GM23338 (cell line): ENCODE data around the gene CFAP92. TPM values are rescaled to one million over a fixed set of nuclear protein-coding genes. Genes with fewer than 3 reads are reported as not detected.

Source experiments
- ATAC-seq: fragments of 200-7000 bp; cut with Tn5 transposase; 3 replicates; pipeline ENCODE4 v1.9.1; 2020
- DNase-seq: peaks from one replicate; pipeline ENCODE4 v3.0.0-alpha.2; 2015; ENCODE audit warnings: low spot score
- H2AFZ ChIP-seq: fragments of 200-600 bp; sonication (generic); 2 replicates; pipeline ENCODE4 v1.8.0; 2016; ENCODE audit warnings: antibody characterized with exemption, mild to moderate bottlenecking, moderate library complexity
- H3F3A ChIP-seq: fragments of 200-600 bp; sonication (generic); replicated peaks from 2 replicates; pipeline ENCODE4 v1.8.0; 2017; ENCODE audit warnings: antibody characterized with exemption, mixed run types, low read depth
- H3K27ac ChIP-seq: fragments of 200-600 bp; sonication (generic); 2 replicates; pipeline ENCODE4 v1.6.1; 2016; ENCODE audit warnings: low read depth
- H3K27me3 ChIP-seq: fragments of 200-600 bp; sonication (generic); 2 replicates; pipeline ENCODE4 v1.8.0; 2016; ENCODE audit warnings: mild to moderate bottlenecking, mixed run types, moderate library complexity; ENCODE audit not compliant: insufficient read depth
- H3K36me3 ChIP-seq: fragments of 200-600 bp; sonication (generic); 2 replicates; pipeline ENCODE4 v1.8.0; 2016; ENCODE audit warnings: mild to moderate bottlenecking; ENCODE audit not compliant: insufficient read depth
- H3K4me1 ChIP-seq: fragments of 200-600 bp; sonication (generic); 2 replicates; pipeline ENCODE4 v1.8.0; 2016; ENCODE audit warnings: mild to moderate bottlenecking, moderate library complexity; ENCODE audit not compliant: insufficient read depth
- H3K4me2 ChIP-seq: fragments of 200-600 bp; sonication (generic); 2 replicates; pipeline ENCODE4 v1.7.1; 2017; ENCODE audit warnings: mixed run types
- H3K4me3 ChIP-seq: fragments of 200-600 bp; sonication (generic); 2 replicates; pipeline ENCODE4 v1.6.1; 2016; ENCODE audit warnings: mixed run types
- H3K79me2 ChIP-seq: fragments of 200-600 bp; sonication (generic); replicated peaks from 2 replicates; pipeline ENCODE4 v1.8.0; 2017; ENCODE audit warnings: mild to moderate bottlenecking; ENCODE audit not compliant: insufficient read depth
- H3K9me2 ChIP-seq: fragments of 200-600 bp; sonication (generic); 2 replicates; pipeline ENCODE4 v1.8.0; 2017; ENCODE audit not compliant: insufficient read depth
- H4K20me1 ChIP-seq: fragments of 200-600 bp; sonication (generic); replicated peaks from 2 replicates; pipeline ENCODE4 v1.8.0; 2017; ENCODE audit warnings: mild to moderate bottlenecking; ENCODE audit not compliant: insufficient read depth
- H3K27ac Mint-ChIP-seq: 2 replicates; pipeline ENCODE4 v1.8.0; 2020; ENCODE audit warnings: inconsistent platforms, mild to moderate bottlenecking, moderate library complexity, mixed read lengths
- H3K27me3 Mint-ChIP-seq: 3 replicates; pipeline ENCODE4 v1.8.0; 2022; ENCODE audit warnings: low read depth, mild to moderate bottlenecking, moderate library complexity, mixed read lengths, inconsistent platforms; ENCODE audit not compliant: insufficient read depth, poor library complexity
- H3K36me3 Mint-ChIP-seq: 3 replicates; pipeline ENCODE4 v1.8.0; 2021; ENCODE audit warnings: low read depth, mild to moderate bottlenecking, inconsistent platforms, moderate library complexity, mixed read lengths
- H3K4me1 Mint-ChIP-seq: 3 replicates; pipeline ENCODE4 v1.8.0; 2020; ENCODE audit warnings: mild to moderate bottlenecking, inconsistent platforms, mixed read lengths
- H3K4me3 Mint-ChIP-seq: 3 replicates; pipeline ENCODE4 v1.8.0; 2021; ENCODE audit warnings: moderate library complexity, mild to moderate bottlenecking, inconsistent platforms, mixed read lengths
- H3K9me3 Mint-ChIP-seq: 3 replicates; pipeline ENCODE4 v1.8.0; 2020; ENCODE audit warnings: moderate library complexity, mild to moderate bottlenecking, inconsistent platforms, mixed read lengths
- CREB1 ChIP-seq: fragments of 250-450 bp; sonication (Bioruptor Pico); IDR thresholded peaks from 2 replicates; pipeline ENCODE4 v1.5.0; 2020; ENCODE audit warnings: low read depth, mild to moderate bottlenecking, moderate library complexity
- CTCF ChIP-seq, 2 experiments: fragments of 200-600 bp in 1 of 2; sonication (generic) in 1 of 2; conservative IDR thresholded peaks; 2 replicates each; pipeline versions ENCODE4 v1.5.1 to v1.6.1; 2016 to 2017; ENCODE audit warnings: antibody characterized with exemption in 2 of 2, low read depth in 2 of 2, mild to moderate bottlenecking in 2 of 2, moderate library complexity in 1 of 2
- ETS1 ChIP-seq: IDR thresholded peaks from 2 replicates; pipeline ENCODE4 v1.6.1; 2016; ENCODE audit warnings: antibody characterized with exemption
- EZH2 ChIP-seq: fragments of 200-600 bp; sonication (generic); IDR thresholded peaks from one replicate; pipeline ENCODE4 v1.8.0; 2017; ENCODE audit warnings: antibody characterized with exemption, mild to moderate bottlenecking, low read depth; ENCODE audit not compliant: unreplicated experiment
- EZH2phosphoT487 ChIP-seq: fragments of 200-600 bp; sonication (generic); IDR thresholded peaks from one replicate; pipeline ENCODE4 v1.8.1; 2018; ENCODE audit warnings: antibody characterized with exemption; ENCODE audit not compliant: unreplicated experiment
- JUNB ChIP-seq: IDR thresholded peaks from one replicate; pipeline ENCODE4 v1.6.1; 2016; ENCODE audit warnings: antibody characterized with exemption; ENCODE audit not compliant: unreplicated experiment
- NANOG ChIP-seq: IDR thresholded peaks from 2 replicates; pipeline ENCODE4 v1.6.1; 2016; ENCODE audit warnings: antibody characterized with exemption, borderline replicate concordance
- POLR2AphosphoS5 ChIP-seq: IDR thresholded peaks from 2 replicates; pipeline ENCODE4 v1.6.1; 2016; ENCODE audit warnings: antibody characterized with exemption, low read depth
- REST ChIP-seq: IDR thresholded peaks from one replicate; pipeline ENCODE4 v1.6.1; 2018; ENCODE audit warnings: antibody characterized with exemption; ENCODE audit not compliant: unreplicated experiment
- STAT1 ChIP-seq: IDR thresholded peaks from one replicate; pipeline ENCODE4 v1.6.1; 2016; ENCODE audit warnings: antibody characterized with exemption; ENCODE audit not compliant: unreplicated experiment
- ZNF331 ChIP-seq: fragments of 250-450 bp; sonication (Bioruptor Pico); IDR thresholded peaks from 2 replicates; pipeline ENCODE4 v1.5.0; 2020; ENCODE audit warnings: low read depth, mild to moderate bottlenecking, moderate library complexity
- ZNF462 ChIP-seq: fragments of 250-450 bp; sonication (Bioruptor Pico); IDR thresholded peaks from 2 replicates; pipeline ENCODE4 v1.5.0; 2020; ENCODE audit warnings: mild to moderate bottlenecking, moderate library complexity
- polyA plus RNA-seq: library from polyadenylated mRNA; unstranded; fragments of >200 nt; fragmentation: Nextera tagmentation; extraction: Ambion mirVana; gene quantifications from 2 replicates; pipeline ENCODE4 v1.2.1, GENCODE V29; 2016
- total RNA-seq: library from RNA; depleted of rRNA; stranded (reverse); fragments of >200 nt; shearing (Covaris generic); gene quantifications from 2 replicates; pipeline ENCODE4 v1.2.3, GENCODE V29; 2014

Gene CFAP92
- total and polyA plus RNA-seq, 2 experiments from 2014 or later = 1.6 to 2.3 TPM

- Mint-ChIP-seq H3K4me3 (no peak overlapping the region), H3K27me3 (peaks cover 18% of the 10 kb centered on the region), H3K9me3 (peaks cover 3% of the 10 kb centered on the region; the same call in 1 of the 3 replicates), H3K36me3 (no peaks in the 10 kb centered on the region), H3K4me1 (peaks cover 2% of the 10 kb centered on the region; the same call in 1 of the 3 replicates), H3K27ac (no peak overlapping the region)
- no peak for DNase-seq
- H3K4me1 ChIP-seq = no peaks in the 10 kb centered on the region; the same call in 1 of the 2 replicates
- no peaks in the 10 kb centered on the region for H3K9me2 ChIP-seq
- H3K79me2 ChIP-seq = no peaks in the 10 kb centered on the region
- no peak overlapping the region for H3K27ac ChIP-seq
- no peak for ATAC-seq
- no peaks in the 10 kb centered on the region for H3K36me3 ChIP-seq
- H3K27me3 ChIP-seq = peaks cover 12% of the 10 kb centered on the region
- no peaks in the 10 kb centered on the region for H4K20me1 ChIP-seq
- TF ChIP-seq EZH2 (no peak), EZH2phosphoT487 (no peak), POLR2AphosphoS5 (no peak), NANOG (no peak), ETS1 (no peak), STAT1 (no peak), CTCF (conservative IDR thresholded peaks at IDR 0.05; ENCODE audit: low read depth in 2 of 2) (no peak), CREB1 (CRISPR knock-in tag) (no peak), ZNF331 (CRISPR knock-in tag) (no peak), JUNB (no peak), REST (no peak), ZNF462 (CRISPR knock-in tag) (no peak)
- no peak overlapping the region for H3K4me2 ChIP-seq
- H3F3A ChIP-seq = no peaks in the 10 kb centered on the region
- H3K4me3 ChIP-seq = no peak overlapping the region
- H2AFZ ChIP-seq = no peak overlapping the region
Measured at GRCh38 chr3:129021140-129021551, 27.3 kb upstream of the CFAP92 start.
